Suprapubic skin (tissue), 4 donors: Measurements from ENCODE around the gene OCEL1. TPM values are rescaled to one million over a fixed set of nuclear protein-coding genes. Genes with fewer than 3 reads are reported as not detected.

Experiments
- DNase-seq, 2 donors: peaks; one replicate each; pipeline ENCODE4 v3.0.0-alpha.2; 2019; ENCODE audit warnings: low spot score in 2 of 2
- H3K27ac ChIP-seq: fragments of 200-600 bp; sonication (generic); one replicate; pipeline ENCODE4 v1.5.1; 2019
- H3K27me3 ChIP-seq: fragments of 200-600 bp; sonication (generic); one replicate; pipeline ENCODE4 v1.5.1; 2019
- H3K36me3 ChIP-seq: fragments of 200-600 bp; sonication (generic); one replicate; pipeline ENCODE4 v1.5.1; 2019
- H3K4me1 ChIP-seq: fragments of 200-600 bp; sonication (generic); one replicate; pipeline ENCODE4 v1.5.1; 2019
- H3K4me3 ChIP-seq: fragments of 200-600 bp; sonication (generic); one replicate; pipeline ENCODE4 v1.5.1; 2019; ENCODE audit warnings: mild to moderate bottlenecking
- H3K9me3 ChIP-seq: fragments of 200-600 bp; sonication (generic); one replicate; pipeline ENCODE4 v1.5.1; 2019
- CTCF ChIP-seq, 2 donors: fragments of 200-600 bp in 1 of 2; fragments of 450-650 bp in 1 of 2; sonication (generic) in 1 of 2; IDR thresholded peaks; one replicate each; pipeline ENCODE4 v1.5.1; 2016 to 2019; ENCODE audit warnings: antibody characterized with exemption in 2 of 2, mild to moderate bottlenecking in 1 of 2, moderate library complexity in 1 of 2
- EP300 ChIP-seq: sonication (generic); formaldehyde crosslinking; IDR thresholded peaks from one replicate; pipeline ENCODE4 v1.6.1; 2017; ENCODE audit warnings: antibody characterized with exemption
- POLR2A ChIP-seq, 2 donors: fragments of 450-650 bp; IDR thresholded peaks; one replicate each; pipeline ENCODE4 v1.6.1; 2017; ENCODE audit warnings: antibody characterized with exemption in 2 of 2, mild to moderate bottlenecking in 2 of 2, moderate library complexity in 2 of 2
- POLR2AphosphoS5 ChIP-seq, 3 donors: sonication (generic); formaldehyde crosslinking; IDR thresholded peaks; one replicate each; pipeline ENCODE4 v1.6.1; 2017; ENCODE audit warnings: antibody characterized with exemption in 3 of 3
- WGBS: methylation state at CpG from one replicate; pipeline ENCODE4 v1.1.5; 2018; 5-methylcytosine and 5-hydroxymethylcytosine counted together
- total RNA-seq, 4 donors: library from RNA; depleted of rRNA; stranded (reverse); fragments of >200 nt; gene quantifications; one replicate each; pipeline ENCODE4 v1.1.0, GENCODE V29; 2016

The OCEL1 gene
- total RNA-seq, 4 donors from 2014 or later = 2.7 to 9.7 (median 4.8) TPM

- DNase-seq = no peak
- H3K4me3 ChIP-seq = peak overlapping the region; percentile 82
- H3K27ac ChIP-seq = peak overlapping the region; percentile 83
- TF ChIP-seq EP300 = no peak
- no peak for TF ChIP-seq POLR2A (IDR thresholded peaks at IDR 0.05)
- TF ChIP-seq CTCF (IDR thresholded peaks at IDR 0.05) = no peak
- no peak for TF ChIP-seq POLR2AphosphoS5 (IDR thresholded peaks at IDR 0.05)
- no peaks in the 10 kb centered on the region for H3K9me3 ChIP-seq
- peaks cover 22% of the 10 kb centered on the region for H3K36me3 ChIP-seq
- 25% methylated on average over 4 of the region's 8 CpGs for WGBS
- H3K4me1 ChIP-seq = peaks cover 47% of the 10 kb centered on the region
- no peaks in the 10 kb centered on the region for H3K27me3 ChIP-seq
Measured at GRCh38 chr19:17243211-17243829, 17.3 kb downstream of the OCEL1 start.

DNA sequence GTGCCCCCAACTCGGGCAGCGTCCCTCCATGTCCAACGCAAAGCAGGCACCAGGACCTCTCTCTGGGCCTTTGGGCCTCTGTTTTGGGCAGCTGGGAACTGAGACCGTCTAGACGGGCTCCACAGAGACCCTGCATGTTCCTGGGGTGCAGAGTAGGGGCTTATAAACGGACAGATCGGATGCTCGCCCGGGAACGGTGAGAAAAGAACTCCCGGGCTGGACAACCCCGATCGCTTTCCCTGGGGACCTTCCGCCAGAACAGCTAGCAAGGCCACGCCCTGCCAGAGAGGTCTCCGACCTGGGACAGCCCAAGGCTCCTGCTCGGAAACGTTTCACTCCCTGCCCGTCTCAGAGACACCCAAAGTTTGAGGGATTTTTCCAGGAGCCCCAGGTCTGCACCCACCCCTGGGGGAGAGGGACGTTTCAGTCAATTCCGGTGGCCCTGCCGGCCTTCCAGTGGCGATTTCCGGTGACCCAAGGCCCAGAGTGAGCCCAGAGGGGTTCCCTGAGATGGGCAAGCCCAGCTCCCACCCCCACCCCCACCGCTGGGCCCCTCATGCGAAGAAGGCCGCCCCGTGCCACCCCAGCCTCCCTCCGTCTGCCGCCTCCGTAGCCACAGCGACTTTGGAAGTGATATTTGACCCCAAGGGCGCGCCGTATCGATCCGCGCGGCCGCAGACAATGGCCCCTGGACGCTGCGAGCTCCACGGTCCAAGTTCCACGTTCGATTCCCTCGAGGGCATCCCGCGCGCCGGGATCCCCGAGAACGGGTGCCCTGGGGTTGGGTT lies 18.0 kb downstream of the OCEL1 start:
- H3K36me3 ChIP-seq = peaks cover 16% of the 10 kb centered on the region
- no peak for TF ChIP-seq POLR2A (IDR thresholded peaks at IDR 0.05)
- no peak for TF ChIP-seq CTCF (IDR thresholded peaks at IDR 0.05)
- no peak for TF ChIP-seq EP300
- TF ChIP-seq POLR2AphosphoS5 (IDR thresholded peaks at IDR 0.05) = no peak
- peak overlapping the region; percentile 83 for H3K27ac ChIP-seq
- peaks cover 47% of the 10 kb centered on the region for H3K4me1 ChIP-seq
- no peak for DNase-seq
- no peaks in the 10 kb centered on the region for H3K27me3 ChIP-seq
- H3K4me3 ChIP-seq = peak overlapping the region; percentile 82
- no peaks in the 10 kb centered on the region for H3K9me3 ChIP-seq
- 14% methylated on average over 29 of the region's 52 CpGs for WGBS

- 4% methylated on average over 13 of the region's 100 CpGs for WGBS
- Histone ChIP-seq H3K27me3 (no peaks in the 10 kb centered on the region), H3K36me3 (peaks cover 13% of the 10 kb centered on the region), H3K4me3 (peak overlapping the region; percentile 82), H3K4me1 (peaks cover 47% of the 10 kb centered on the region), H3K27ac (peak overlapping the region; percentile 83), H3K9me3 (no peaks in the 10 kb centered on the region)
- no peak for DNase-seq
- TF ChIP-seq POLR2AphosphoS5 (IDR thresholded peaks at IDR 0.05) = no peak
- no peak for TF ChIP-seq CTCF (IDR thresholded peaks at IDR 0.05)
- no peak for TF ChIP-seq POLR2A (IDR thresholded peaks at IDR 0.05)
- TF ChIP-seq EP300 = no peak
Measured at GRCh38 chr19:17244618-17245534, 18.9 kb downstream of the OCEL1 start.

DNA sequence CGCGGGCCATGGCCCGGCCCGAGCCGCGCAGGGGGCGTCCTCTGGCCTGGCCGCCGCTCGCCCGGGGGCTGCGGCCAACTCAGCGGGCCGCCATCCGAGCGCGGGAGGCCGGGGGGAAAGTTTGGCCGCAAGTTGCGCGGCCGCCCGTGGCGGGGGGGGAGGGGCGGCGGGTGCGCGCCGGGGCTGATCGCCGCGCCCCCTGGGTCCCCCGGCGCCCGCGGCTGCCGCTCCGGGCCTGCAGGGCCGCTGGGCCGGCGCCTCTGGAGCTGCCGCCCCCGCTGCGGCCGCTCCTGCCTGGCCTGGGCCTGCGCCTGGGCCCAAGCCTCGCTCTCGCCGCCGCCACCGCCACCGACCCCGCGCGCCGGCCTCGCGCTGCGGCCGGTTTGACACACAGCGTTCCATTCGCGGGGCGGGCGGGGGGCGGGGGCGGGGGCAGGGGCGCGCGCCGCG lies 19.5 kb downstream of the OCEL1 start, which contains the start of gene NR2F6:
Gene NR2F6, minus strand, starts transcription at position 385 of the 450 bp plus-strand sequence. CDS start 699 bp downstream, outside the sequence.
- Histone ChIP-seq H3K36me3 (peaks cover 6% of the 10 kb centered on the region), H3K9me3 (no peaks in the 10 kb centered on the region), H3K27ac (peak within 1 kb of the TSS; percentile 83), H3K4me1 (peaks cover 47% of the 10 kb centered on the region), H3K27me3 (no peaks in the 10 kb centered on the region), H3K4me3 (peak within 1 kb of the TSS; percentile 82)
- WGBS = 3% methylated on average over 6 of the region's 72 CpGs
- no peak for TF ChIP-seq EP300
- no peak for TF ChIP-seq POLR2AphosphoS5 (IDR thresholded peaks at IDR 0.05)
- no peak for TF ChIP-seq CTCF (IDR thresholded peaks at IDR 0.05)
- no peak for TF ChIP-seq POLR2A (IDR thresholded peaks at IDR 0.05)
- DNase-seq = no peak
